ENCODE measurements around the gene FAM229A. TPM values are rescaled to one million over a fixed set of nuclear protein-coding genes. Genes with fewer than 3 reads are reported as not detected.

FAM229A gene
- polyA plus RNA-seq, 2 of the 4 experiments (the other 2 are of a cell fraction): 3.5 to 5.6 TPM

DNA sequence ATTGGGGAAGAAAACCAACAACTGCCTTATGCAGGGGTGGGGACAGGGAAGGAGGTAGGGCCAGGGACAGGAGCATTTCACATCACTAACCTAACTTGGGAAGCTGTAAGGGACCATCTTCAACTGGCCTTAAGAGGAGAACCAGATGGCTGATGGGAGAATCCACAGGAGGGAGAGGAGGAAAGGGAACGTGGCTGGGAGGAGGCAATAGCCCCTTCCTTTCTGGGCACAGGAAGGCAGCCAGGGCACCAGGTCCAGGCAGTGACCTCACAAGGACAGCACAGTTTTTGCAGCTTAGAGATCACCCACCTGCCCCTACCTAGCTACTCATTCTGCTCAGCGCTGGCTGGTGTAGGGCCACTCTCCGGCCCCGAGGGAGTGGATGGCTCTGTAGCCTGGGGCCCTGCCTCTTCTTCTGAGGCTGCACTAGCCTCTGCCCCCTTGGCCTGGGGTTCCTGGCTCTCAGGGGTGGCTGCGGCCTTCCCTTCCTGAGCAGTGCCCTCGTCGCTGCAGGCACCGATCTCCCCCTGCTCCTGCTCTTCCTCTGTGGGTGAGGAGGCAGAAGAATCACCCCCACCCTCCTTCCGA is 27.9 kb downstream of the FAM229A start:
- no peak for DNase-seq (ENCODE audit: low read depth in 1 of 2, low spot score in 1 of 2)
- Histone ChIP-seq H3K9me3 (no peaks in the 10 kb centered on the region), H3K27ac (peak overlapping the region; percentile 96 to 98), H3K4me3 (peak overlapping the region; percentile 100), H3K4me1 (peaks cover 33% of the 10 kb centered on the region), H3K4me2 (peak overlapping the region; percentile 96)
- POLR2A ChIA-PET: no interaction called here
- 42% methylated on average over 6 of the region's 9 CpGs for WGBS (ENCODE audit: missing lambda C conversion rate)
- ATAC-seq: peak in 1 of 2 experiments; percentile 20; a peak in 3 of 6 replicates
- FAIRE-seq: no peak
- no peak for TF ChIP-seq JUN (IDR thresholded peaks at IDR 0.05)
- TF ChIP-seq POLR2A (IDR thresholded peaks at IDR 0.05; ENCODE audit: low read length): no peak
- no peak for TF ChIP-seq CHD4 (IDR thresholded peaks at IDR 0.05; ENCODE audit: borderline replicate concordance)
- no peak for TF ChIP-seq FOXS1 (CRISPR knock-in tag; IDR thresholded peaks at IDR 0.05)
- no peak for TF ChIP-seq PHF8 (IDR thresholded peaks at IDR 0.05; ENCODE audit: borderline replicate concordance, low read depth)
- TF ChIP-seq RARB (CRISPR knock-in tag; IDR thresholded peaks at IDR 0.05): no peak
- TF ChIP-seq, protein P1, sequence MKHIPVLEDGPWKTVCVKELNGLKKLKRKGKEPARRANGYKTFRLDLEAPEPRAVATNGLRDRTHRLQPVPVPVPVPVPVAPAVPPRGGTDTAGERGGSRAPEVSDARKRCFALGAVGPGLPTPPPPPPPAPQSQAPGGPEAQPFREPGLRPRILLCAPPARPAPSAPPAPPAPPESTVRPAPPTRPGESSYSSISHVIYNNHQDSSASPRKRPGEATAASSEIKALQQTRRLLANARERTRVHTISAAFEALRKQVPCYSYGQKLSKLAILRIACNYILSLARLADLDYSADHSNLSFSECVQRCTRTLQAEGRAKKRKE (CRISPR knock-in tag; IDR thresholded peaks at IDR 0.05; ENCODE audit: low read depth): no peak
- no peak for TF ChIP-seq RCOR1 (IDR thresholded peaks at IDR 0.05; ENCODE audit: low read depth, low read length)
- no peak for TF ChIP-seq HDAC2 (IDR thresholded peaks at IDR 0.05)
- TF ChIP-seq, protein P2, sequence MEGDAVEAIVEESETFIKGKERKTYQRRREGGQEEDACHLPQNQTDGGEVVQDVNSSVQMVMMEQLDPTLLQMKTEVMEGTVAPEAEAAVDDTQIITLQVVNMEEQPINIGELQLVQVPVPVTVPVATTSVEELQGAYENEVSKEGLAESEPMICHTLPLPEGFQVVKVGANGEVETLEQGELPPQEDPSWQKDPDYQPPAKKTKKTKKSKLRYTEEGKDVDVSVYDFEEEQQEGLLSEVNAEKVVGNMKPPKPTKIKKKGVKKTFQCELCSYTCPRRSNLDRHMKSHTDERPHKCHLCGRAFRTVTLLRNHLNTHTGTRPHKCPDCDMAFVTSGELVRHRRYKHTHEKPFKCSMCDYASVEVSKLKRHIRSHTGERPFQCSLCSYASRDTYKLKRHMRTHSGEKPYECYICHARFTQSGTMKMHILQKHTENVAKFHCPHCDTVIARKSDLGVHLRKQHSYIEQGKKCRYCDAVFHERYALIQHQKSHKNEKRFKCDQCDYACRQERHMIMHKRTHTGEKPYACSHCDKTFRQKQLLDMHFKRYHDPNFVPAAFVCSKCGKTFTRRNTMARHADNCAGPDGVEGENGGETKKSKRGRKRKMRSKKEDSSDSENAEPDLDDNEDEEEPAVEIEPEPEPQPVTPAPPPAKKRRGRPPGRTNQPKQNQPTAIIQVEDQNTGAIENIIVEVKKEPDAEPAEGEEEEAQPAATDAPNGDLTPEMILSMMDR (IDR thresholded peaks at IDR 0.05): no peak
- TF ChIP-seq MYC (IDR thresholded peaks at IDR 0.05; ENCODE audit: borderline replicate concordance, low read length): no peak
- TF ChIP-seq, protein P3, sequence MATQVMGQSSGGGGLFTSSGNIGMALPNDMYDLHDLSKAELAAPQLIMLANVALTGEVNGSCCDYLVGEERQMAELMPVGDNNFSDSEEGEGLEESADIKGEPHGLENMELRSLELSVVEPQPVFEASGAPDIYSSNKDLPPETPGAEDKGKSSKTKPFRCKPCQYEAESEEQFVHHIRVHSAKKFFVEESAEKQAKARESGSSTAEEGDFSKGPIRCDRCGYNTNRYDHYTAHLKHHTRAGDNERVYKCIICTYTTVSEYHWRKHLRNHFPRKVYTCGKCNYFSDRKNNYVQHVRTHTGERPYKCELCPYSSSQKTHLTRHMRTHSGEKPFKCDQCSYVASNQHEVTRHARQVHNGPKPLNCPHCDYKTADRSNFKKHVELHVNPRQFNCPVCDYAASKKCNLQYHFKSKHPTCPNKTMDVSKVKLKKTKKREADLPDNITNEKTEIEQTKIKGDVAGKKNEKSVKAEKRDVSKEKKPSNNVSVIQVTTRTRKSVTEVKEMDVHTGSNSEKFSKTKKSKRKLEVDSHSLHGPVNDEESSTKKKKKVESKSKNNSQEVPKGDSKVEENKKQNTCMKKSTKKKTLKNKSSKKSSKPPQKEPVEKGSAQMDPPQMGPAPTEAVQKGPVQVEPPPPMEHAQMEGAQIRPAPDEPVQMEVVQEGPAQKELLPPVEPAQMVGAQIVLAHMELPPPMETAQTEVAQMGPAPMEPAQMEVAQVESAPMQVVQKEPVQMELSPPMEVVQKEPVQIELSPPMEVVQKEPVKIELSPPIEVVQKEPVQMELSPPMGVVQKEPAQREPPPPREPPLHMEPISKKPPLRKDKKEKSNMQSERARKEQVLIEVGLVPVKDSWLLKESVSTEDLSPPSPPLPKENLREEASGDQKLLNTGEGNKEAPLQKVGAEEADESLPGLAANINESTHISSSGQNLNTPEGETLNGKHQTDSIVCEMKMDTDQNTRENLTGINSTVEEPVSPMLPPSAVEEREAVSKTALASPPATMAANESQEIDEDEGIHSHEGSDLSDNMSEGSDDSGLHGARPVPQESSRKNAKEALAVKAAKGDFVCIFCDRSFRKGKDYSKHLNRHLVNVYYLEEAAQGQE (IDR thresholded peaks at IDR 0.05): no peak
- TF ChIP-seq, protein P4, sequence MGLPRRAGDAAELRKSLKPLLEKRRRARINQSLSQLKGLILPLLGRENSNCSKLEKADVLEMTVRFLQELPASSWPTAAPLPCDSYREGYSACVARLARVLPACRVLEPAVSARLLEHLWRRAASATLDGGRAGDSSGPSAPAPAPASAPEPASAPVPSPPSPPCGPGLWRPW (IDR thresholded peaks at IDR 0.05): no peak
- no peak for TF ChIP-seq NPAS2 (CRISPR knock-in tag; IDR thresholded peaks at IDR 0.05; ENCODE audit: borderline replicate concordance)
- TF ChIP-seq BHLHE40 (IDR thresholded peaks at IDR 0.05; ENCODE audit: low read depth, low read length): no peak
- no peak for TF ChIP-seq FOSB (CRISPR knock-in tag; IDR thresholded peaks at IDR 0.05)
- no peak for TF ChIP-seq CEBPB (IDR thresholded peaks at IDR 0.05)
- no peak for TF ChIP-seq CBX8 (IDR thresholded peaks at IDR 0.05)
- CTCF ChIA-PET: interaction anchor here (0.8 to 5.3 kb wide), 4 partner anchors 16 to 119 kb away, joined by 3 to 20 read pairs (median 4); no protein-coding TSS in a partner anchor

DNA sequence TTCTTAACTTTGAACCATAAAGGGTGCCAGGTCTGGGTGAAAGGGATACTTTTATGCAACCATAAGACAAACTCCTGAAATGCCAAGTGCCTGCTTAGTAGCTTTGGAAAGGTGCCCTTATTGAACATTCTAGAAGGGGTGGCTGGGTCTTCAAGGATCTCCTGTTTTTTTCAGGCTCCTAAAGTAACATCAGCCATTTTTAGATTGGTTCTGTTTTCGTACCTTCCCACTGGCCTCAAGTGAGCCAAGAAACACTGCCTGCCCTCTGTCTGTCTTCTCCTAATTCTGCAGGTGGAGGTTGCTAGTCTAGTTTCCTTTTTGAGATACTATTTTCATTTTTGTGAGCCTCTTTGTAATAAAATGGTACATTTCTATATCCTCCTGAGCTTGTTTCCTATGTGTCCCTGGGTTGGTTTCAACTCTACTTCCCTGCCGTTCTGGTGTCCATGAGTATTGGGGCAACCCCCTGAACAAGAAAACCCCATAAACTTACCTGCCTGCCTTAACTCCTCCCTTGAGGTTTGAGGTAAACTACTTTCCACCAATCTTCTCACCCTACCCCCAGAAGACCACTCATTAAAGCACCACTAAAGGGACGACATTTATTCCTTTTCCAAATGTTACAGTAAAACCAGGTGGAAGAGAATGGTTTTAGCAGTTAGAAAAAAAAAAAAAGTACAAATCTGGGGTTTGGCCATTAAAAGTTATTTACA is 28.9 kb downstream of the FAM229A start:
- no peak overlapping the region for H3K4me3 ChIP-seq
- ChIA-PET CTCF (interaction anchor here (1.1 to 5.3 kb wide), 4 partner anchors 10 to 118 kb away, joined by 3 to 20 read pairs (median 4); no protein-coding TSS in a partner anchor), POLR2A (interaction anchor here (1.1 kb wide), 1 partner anchor 154 kb away, joined by 3 read pairs; the partner anchor contains the start of gene TXLNA)
- DNase-seq (ENCODE audit: low read depth in 1 of 2, low spot score in 1 of 2) (no peak), ATAC-seq (no peak), FAIRE-seq (no peak)
- WGBS (ENCODE audit: missing lambda C conversion rate): 89% methylated on average over 3 of the region's 3 CpGs
- H3K27ac ChIP-seq: no peak overlapping the region; a peak in 1 of 6 replicates
- H3K9me3 ChIP-seq: no peaks in the 10 kb centered on the region
- peaks cover 33% of the 10 kb centered on the region for H3K4me1 ChIP-seq
- H3K4me2 ChIP-seq: peak overlapping the region; percentile 96
- TF ChIP-seq NR3C1 (IDR thresholded peaks at IDR 0.05): no peak
- TF ChIP-seq, protein P5, sequence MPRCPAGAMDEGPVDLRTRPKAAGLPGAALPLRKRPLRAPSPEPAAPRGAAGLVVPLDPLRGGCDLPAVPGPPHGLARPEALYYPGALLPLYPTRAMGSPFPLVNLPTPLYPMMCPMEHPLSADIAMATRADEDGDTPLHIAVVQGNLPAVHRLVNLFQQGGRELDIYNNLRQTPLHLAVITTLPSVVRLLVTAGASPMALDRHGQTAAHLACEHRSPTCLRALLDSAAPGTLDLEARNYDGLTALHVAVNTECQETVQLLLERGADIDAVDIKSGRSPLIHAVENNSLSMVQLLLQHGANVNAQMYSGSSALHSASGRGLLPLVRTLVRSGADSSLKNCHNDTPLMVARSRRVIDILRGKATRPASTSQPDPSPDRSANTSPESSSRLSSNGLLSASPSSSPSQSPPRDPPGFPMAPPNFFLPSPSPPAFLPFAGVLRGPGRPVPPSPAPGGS (IDR thresholded peaks at IDR 0.05): no peak
- no peak for TF ChIP-seq TP53 (CRISPR knock-in tag; IDR thresholded peaks at IDR 0.05)
- no peak for TF ChIP-seq TFCP2L1 (CRISPR knock-in tag; IDR thresholded peaks at IDR 0.05)
- TF ChIP-seq POLR2AphosphoS2 (conservative IDR thresholded peaks at IDR 0.05; ENCODE audit: low read length): no peak
- no peak for TF ChIP-seq CBX2 (IDR thresholded peaks at IDR 0.05; ENCODE audit: borderline replicate concordance, low read depth)
- TF ChIP-seq, protein P1 (CRISPR knock-in tag; IDR thresholded peaks at IDR 0.05; ENCODE audit: low read depth): no peak
- no peak for TF ChIP-seq ZC3H11A (IDR thresholded peaks at IDR 0.05)

Data from A549 (cell line).